ENCODE results near the gene PPM1A.

PPM1A gene

GRCh38 chr14:60238955-60239354, 10.1 kb upstream of the PPM1A start:
- TF ChIP-seq CTCF (IDR thresholded peaks at IDR 0.05; ENCODE audit: low read depth, low read length), result no peak
- no peak overlapping the region for H3K4me3 ChIP-seq (ENCODE audit: low read depth, low read length)

- H3K4me3 ChIP-seq (ENCODE audit: low read depth, low read length), result no peak overlapping the region
- TF ChIP-seq CTCF (IDR thresholded peaks at IDR 0.05; ENCODE audit: low read depth, low read length), result no peak
Measured at GRCh38 chr14:60240139-60240856, 8.7 kb upstream of the PPM1A start.

GRCh38 chr14:60241091-60241490, 7.9 kb upstream of the PPM1A start:
- TF ChIP-seq CTCF (IDR thresholded peaks at IDR 0.05; ENCODE audit: low read depth, low read length), result no peak

GRCh38 chr14:60242429-60242828, 6.6 kb upstream of the PPM1A start:
- TF ChIP-seq CTCF (IDR thresholded peaks at IDR 0.05; ENCODE audit: low read depth, low read length), result no peak
- no peak overlapping the region for H3K4me3 ChIP-seq (ENCODE audit: low read depth, low read length)

More at GRCh38 chr14:60241091-60241490, 7.9 kb upstream of the PPM1A start:
- no peak overlapping the region for H3K4me3 ChIP-seq (ENCODE audit: low read depth, low read length)

GRCh38 chr14:60245380-60246177, 3.4 kb upstream of the PPM1A start:
- TF ChIP-seq CTCF (IDR thresholded peaks at IDR 0.05; ENCODE audit: low read depth, low read length), result no peak

GRCh38 chr14:60247994-60248696, 876 bp upstream of the PPM1A start:
- H3K4me3 ChIP-seq (ENCODE audit: low read depth, low read length), result peak overlapping the region; percentile 66
- TF ChIP-seq CTCF (IDR thresholded peaks at IDR 0.05; ENCODE audit: low read depth, low read length), result no peak

More at GRCh38 chr14:60245380-60246177, 3.4 kb upstream of the PPM1A start:
- H3K4me3 ChIP-seq (ENCODE audit: low read depth, low read length), result no peak overlapping the region

Measured in WI38 (cell line).